ENCODE measurements around the gene SMIM41.
A peak's percentile ranks its signal among the peaks of the same experiment; 100 is the strongest.
"Not testable (repeated sequence)": the region's sequence is repeated elsewhere in the genome, so short reads cannot be mapped to it uniquely, and the experiment has no call there.

The SMIM41 gene

DNA sequence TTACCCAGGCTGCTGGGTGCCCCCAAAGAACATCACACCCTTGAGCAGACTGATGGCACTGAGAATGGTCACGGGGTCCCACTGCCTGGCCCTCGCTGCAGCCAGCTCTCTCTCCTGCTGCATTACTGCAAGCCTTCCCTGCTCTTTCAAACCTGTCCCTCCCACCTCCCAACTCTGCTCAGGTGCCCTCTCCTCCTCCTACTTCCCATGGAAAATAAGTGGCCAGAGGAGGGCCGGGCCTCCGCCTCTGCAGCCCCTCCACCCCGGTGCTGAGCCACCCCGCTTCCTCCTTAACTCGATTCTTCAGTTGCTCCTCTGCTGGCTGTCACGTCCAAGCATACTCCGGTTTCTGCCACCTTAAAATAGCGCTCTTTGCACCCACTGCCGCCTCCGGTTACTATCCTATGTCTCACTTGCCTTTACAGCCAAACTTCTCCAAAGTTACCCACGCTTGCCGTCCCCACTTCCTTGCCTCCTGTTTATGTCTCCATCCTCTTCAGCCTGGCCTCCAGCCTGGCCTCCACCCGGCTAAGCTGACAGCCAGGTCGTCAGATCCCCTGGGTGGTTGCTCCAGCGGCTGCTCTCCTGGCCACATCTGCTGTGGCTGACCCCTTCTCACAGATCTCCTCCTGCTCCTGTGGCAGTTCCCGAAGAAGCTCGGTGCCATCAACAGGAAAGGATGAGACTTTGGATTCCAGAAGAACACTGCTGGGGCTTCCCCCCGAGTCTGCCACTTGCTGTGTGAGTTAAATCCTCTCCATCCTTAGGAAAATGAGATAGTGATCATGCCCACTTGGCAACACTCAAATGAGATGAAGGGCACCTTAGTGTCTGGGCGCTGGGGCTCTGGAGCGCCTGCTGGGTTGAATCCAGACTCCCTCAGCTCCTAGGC, 7.7 kb downstream of the SMIM41 start:
- DNase-seq = no peak

DNA sequence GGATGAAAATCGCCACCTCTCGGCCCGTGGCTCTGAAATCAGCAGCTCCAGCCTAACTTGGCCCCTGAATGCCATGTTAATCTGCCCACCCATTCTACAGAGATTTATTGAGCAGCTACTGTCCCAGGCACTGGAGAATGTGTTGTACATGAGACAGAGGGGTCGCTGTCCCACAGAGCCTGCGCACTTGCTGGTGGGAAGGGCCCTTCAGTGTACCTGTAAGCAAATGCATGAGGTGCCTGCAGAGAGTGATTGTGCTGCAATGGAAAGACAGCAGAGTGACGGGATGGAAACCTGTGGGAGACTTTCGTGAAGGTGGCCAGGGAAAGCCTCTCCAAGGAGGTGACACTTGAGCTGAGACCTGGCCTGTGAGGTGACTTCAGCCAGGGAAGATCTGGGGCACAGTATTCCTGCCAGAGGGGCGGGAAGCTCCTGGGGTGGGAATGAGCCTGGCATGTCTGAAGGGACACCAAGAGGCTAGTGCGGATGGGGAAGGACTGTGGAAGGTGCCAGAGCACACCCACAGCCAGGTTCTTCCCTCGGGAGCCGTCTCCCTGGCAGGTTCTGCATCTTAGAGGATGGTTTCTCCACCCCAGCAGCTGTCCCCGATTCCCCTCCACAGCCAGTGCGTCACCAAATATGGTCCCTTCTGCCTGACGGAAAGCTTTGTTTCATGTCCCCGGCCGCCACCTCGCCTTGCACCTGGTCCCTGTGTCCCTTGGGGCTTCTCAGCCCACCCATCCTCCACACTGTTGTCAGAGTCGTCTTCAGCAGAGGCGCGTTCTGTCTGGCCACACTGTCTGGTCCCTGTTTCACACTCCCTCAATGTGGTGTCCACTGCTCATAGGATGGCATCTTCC, 8.7 kb downstream of the SMIM41 start:
- no peak for DNase-seq

DNA sequence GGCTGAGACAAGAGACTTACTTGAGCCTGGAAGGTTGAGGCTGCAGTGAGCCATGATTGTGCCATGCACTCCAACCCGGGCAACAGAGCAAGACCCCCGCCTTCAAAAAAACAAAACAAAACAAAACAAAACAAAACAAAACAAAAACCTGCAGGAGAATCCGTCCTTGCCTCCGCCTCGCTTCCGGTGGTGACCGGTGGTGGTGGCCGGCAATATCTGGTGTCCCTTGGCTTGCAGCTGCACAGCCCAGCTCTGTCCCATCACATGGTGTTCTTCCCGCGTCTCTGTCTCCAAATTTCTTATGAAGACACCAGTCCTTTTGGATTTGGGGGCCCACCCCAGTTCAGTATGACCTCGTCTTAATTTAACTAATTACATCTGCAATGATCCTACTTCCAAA, 10.0 kb downstream of the SMIM41 start:
- DNase-seq = no peak

DNA sequence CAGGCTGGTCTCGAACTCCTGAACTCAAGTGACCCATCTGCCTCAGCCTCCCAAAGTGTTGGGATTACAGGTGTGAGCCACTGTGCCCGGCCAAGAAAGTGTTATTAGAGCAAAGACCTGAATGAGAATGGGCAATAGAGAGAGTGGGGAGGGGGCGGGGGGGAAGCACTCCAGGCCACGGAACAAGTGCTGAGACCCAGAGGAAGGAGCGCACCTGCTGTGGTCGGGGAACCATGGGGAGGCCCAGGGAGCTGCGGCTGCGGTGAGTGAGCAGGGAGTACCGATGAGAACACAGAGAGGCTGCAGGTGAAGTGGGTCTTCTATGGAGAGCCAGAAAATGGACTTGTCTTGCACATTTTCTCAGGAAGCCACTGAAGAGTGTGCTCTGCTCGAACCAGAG, 10.8 kb downstream of the SMIM41 start:
- DNase-seq = peak; percentile 66

DNA sequence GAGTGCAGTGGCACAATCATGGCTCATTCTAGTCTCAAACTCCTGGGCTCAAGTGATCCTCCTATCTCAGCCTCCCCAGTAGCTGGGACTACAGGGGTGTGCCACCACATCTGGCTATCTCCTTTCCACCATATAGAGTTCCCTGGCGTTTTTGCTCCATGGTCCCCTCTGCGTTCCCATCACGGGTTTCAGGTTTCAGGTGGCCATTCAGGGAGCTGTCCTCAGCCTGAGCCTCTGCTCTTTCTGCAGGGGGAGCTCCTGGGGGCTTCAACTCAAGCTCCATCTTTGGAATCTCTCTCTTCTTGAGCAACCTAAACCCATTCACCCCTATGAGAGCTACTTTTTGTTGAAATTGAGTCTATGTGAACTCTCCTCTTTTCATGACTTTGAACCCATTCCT, 11.6 kb downstream of the SMIM41 start:
- no peak for DNase-seq

DNA sequence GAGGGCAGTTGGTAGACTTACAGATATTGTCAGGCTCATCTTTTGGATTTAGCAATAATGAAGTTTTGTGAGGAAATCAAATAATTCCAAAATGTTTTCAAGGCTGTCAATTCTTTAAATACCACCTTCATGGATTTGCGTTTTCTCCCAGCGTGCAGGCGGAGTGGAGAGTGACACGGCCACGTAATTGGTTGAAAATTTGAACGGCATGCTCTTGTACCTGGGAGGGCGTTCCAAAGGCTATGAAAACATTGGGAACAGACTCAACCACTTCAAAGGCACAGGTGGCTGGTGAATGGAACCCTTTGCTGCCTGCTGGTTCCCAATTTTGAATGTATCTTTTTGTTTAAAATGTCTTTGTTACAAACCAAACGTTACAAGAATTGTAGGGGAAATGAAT, 12.4 kb downstream of the SMIM41 start:
- no peak for DNase-seq

DNA sequence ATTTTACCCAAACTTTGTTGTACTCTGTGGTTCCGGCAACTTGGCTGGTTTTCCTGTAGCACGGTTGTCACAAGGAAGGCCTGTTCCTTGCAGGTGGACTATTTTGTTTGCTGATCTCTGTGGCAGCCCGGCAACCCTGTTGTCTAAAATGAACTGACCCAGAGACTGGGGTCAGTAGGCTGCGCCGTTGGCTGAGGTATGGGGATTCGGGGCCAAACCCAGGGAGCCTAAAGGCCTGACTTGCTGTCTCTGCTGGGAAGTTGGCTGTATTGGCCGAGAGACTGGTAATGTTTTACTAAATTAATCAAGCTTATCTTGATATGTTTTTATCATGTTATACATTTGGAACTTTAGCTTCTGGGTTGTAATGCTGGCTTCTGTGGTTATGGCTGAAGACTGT, 13.8 kb downstream of the SMIM41 start:
- no peak for DNase-seq

DNA sequence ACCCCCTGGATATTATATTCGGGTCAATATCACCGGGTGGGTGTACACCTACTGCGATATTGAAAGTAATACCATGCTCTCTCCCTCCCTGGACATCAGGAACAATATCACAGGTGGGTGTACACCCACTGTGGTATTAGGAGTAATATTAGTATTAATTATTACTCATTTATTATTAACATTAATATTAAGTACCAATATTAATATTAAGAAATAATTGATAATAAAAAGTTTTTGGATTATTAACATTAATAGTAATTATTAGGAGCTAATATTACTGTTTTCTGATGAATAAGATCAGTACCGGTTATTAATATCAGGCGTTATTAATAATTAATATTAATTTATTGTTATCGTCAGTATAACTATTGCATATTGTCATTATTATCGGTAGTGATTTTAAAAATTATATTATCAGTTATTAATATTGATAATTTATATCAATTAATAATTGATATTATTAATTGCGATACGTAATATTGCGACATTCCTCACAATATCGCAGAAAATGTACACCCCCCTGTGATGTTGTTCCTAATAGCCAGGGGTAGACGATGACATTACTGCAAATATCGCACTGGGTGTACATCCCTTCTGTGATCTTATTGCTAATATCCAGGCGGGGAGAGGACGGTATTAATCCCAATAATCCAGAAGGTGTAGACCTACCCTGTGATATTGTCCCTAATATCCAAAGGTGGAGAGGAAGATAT, 17.0 kb downstream of the SMIM41 start:
- no peak for DNase-seq

DNA sequence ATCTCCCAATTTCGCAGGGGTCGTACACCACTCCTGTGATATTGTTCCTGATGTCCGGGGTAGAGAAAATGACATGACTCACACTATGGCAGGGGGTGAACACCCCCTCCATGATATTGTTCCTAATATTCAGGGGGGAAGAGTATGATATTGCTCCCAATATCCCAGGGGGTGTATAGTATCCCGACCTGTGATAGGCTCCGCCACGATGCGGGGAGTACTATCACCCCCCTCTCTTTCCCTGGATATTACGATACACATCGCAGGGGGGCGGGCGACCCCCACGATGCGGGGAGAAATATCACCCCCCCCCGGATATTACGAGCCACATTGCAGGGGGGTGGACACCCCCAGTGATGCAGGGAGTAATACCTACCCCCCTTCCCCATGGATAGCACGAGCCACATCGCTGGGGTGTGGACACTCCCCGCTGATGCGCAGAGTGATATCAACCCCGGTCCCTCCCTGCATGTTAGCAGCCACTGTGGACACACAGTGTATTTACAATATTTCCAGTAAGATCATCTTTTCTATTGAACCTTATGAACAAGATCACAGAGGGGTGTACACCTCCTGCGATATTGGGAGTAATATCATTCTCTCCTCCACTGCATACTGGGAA, 17.7 kb downstream of the SMIM41 start:
- no peak for DNase-seq

DNA sequence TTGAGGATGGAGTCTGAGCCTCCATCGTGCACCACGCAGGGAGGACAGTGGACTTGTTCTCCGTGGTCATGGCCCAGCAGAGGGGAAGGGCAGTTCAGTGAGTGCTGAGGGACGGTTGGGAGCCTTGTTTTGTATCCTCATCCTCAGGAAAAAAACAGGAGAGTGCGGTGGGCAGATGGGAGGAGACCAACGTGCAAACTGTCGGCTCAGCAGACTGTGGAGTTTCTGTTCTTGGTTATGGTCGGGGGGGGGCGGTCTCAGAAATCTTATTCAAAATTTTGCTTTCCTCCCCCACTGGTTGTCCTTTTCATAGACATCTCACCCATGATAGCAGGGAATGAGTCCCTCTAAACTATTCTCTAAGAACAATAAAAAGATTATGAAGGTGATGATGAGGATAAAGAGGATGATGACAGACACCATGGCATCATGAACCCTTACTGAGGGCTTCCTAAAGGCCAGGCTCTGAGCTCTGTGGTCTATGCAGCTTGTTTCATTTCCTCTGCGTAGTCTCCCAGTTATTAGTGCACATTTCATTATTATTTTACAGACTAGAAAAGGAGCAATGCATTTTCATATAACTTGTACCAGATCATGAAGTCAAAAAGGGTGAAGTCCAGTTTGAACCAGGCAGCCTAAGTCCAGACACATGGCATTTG, 25.1 kb downstream of the SMIM41 start:
- not testable (repeated sequence) for DNase-seq

DNA sequence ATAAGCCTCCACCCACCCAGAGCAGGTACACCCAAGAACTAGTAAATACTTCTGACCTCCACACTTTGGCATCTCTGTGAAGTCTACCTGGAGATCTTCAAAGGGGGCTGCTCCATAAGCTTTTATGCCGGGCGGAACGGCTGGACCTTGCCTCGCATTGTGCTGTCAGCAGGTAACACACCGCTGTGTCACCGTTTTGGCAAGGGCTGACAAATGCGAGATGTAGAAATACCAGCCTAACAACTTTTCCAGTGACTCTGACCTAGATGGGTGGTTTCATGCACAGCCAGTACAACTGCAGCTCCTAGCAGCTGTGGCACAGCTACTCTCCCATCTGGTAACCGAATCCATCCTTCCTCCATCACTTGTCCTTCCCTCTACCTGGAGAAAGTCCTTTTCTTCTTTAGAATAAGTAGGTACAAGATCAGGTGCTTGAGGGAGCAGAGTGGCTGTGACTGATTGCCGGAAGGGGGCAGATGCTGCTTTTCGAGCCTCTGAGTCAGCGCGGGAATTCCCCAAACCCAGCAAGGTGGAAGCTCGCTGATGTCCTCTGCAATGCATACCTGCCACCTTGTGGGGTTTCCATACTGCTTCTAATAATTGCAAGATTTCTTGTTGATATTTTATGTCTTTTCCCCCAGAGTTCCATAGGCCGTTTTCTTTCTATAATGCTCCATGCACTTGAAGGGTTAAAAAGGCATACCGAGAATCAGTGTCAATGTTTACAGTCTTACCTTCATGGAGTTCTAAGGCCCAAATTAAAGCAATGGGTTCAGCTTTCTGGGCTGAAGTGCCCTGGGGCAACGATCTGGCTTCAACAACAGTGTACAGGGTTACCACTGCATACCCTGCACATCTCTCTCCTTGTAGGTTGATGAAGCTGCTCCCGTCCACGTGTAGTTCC, 37.0 kb downstream of the SMIM41 start:
- peak; percentile 51 for DNase-seq

DNA sequence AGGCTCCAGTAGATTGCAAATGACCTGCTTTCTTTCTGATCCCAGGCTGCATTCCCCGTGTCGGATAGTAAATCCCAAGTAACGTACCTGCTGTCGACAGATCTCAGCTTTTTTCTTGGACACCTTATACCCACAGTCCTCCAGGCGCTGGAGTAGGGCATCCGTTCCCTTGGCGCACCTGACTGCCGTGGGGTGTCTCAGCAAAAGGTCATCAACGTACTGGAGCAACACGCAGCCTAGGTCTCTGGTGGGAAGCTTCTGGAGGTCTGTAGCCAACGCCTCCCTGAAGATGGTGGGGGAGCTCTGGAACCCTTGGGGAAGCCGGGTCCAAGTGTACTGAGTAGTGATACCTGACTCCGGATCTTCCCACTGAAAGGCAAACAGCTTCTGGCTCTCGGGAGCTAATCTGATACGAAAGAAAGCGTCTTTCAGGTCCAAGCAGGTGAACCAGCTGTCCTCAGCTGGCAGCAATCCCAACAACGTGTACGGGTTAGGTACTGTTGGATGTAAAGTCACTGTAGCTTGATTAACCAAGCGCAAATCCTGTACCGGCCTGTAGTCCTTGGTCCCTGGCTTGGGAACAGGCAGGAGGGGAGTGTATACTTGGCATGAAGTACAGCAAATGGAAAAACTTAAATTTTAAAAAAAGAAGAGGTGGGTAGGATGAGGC, 38.4 kb downstream of the SMIM41 start:
- peak; percentile 4 for DNase-seq

DNA sequence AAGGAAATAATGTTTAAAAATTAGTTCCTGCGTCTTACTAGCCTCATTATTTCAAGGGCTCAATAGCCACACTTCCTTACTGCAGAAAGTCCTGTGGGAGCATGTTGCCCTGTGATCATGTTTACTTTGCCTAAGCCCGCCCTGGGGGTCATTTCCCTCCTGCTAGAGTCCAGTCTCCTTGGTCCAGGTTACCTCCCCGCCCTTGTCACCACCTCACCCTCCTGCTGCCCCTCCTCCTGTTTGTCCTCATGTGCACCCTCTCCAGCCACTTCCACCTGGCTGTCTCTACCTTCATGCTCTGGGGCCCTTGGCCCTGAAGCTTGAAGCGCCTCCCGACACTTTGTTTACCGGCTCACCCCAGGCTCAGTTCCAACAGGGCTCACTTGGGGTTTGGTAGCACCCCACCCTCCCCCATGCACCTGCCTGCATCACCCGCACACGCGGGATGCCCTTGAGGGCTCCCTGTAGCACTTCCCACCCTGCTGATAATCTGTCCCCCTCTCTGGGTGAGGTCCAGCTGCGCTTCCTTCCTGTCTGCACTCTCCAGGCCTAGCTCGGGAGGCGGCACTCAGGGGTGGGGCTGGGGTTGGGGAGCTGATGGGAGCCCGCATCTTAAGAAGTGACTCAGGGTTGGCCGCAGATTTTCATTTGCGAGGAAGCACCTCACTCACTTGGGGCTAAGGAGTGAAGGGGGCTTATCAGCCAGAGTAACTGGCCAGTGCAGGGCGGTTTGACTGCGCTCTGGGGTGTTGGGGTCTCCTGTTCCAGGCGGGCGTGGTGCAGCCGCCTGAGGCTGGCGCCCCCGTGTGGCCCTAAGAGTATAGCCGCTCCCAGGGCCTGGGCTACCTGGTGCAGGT, 40.1 kb downstream of the SMIM41 start:
- DNase-seq = peak; percentile 23

DNA sequence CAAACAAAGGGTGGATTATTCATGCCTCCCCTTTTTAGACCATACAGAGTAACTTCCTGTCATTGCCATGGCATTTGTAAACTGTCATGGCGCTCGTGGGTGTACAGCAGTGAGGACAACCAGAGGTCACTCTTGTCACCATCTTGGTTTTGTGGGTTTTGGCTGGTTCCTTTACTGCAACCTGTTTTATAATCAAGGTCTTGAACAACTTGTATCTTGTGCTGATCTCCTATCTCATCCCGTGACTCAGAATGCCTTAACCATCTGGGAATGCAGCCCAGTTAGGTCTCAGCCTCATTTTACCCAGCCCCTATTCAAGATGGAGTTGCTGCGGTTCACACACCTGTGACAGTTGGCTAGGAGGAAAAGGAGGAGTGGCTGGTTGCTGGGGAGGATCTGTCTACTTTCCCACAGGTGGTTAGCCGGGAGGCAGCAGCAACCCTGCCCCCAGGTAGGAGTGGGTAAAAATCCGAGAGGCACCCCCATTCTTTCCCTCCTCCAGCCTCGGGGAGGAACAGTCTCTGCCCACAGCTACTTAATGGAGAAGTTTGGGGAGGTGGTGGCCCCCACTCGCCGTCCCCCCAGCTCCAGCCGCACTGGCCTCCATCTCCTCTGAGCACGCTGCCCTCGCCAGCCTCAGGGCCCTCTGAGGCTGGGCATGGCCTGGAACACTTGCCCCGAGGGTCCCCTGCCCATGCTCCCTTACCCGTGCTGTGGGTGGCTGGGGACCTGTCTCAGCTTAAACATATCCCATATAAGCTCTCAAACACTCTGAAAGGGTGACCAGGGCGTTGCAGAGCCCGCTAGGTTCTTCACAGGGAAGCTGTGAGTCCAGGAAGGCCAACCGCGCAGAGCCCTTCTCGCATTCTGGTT, 41.7 kb downstream of the SMIM41 start:
- DNase-seq = no peak

DNA sequence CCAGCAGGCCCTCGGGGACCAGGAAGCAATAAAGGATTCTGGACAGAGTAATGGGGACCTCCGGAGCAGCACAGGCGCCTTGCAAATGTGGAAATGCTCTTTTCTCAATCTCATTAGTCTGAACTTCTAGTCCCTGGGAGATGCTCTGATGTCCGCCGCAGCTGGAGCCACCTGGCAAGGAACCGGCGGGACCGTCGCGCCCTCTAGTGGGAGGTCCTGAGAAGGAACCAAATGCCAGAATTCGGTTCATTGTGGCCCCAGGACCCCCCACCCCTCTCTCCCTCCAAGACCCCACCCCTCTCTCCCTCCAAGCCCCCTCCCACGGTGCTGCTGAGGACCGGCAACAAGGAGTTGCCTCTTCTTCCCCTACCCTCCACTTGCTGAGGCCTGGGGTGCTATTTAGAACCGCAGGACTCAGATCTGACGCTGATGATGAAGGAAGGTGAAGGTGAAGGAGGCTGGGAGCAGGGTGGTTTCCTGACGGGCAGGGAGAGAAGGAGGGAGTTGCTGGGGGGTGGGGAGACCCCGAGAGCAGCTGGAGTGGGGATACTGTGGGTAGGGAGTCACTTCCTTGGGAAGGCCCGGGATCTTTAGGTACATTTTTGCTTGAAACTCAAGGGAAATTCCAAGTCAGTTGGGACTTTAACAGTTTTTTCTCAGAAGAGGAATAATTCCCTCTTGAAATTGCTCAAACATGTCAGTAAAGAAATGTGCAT, 42.5 kb downstream of the SMIM41 start:
- no peak for DNase-seq

DNA sequence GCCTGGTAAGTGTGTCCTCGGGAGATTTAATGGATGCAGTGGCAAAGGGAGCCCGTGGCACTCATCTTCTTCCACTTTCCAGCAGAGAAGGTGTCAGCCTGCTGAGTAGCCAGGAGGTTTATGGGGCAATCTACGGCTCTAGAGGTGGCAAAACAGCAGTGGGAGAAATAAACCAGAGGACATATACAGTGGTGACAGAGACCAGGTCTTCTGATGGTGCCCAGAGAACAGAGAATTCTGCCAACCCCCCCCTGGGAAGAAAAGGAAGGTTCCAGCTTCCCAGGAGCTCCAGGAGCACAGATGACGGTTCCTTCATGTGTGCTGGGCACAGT, 43.0 kb downstream of the SMIM41 start:
- no peak for DNase-seq

DNA sequence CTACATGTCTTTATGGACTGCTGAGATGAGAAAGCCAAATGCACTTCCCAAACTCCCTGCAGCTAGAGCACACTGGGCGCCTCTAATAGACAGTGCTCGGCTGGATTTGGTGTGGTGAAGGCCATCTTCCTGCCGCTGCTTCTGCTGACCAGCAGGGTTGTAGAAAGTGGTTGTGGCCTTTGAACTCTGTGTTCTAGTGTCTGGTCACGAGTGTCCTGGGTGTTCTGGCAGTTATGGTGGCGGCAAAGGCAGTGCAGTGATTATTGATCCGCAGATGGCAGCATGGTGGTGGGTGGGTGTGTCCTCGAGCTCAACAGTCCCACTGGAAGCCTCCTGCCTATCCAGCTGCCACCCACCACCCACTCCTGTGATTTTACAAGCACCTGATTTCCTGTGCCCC, 43.4 kb downstream of the SMIM41 start:
- DNase-seq = no peak

Measured in DMS79 (cell line).